Right cardiac atrium (tissue), 5 donors: Measurements from ENCODE around the gene ATP2B2. TPM values are rescaled to one million over a fixed set of nuclear protein-coding genes. Genes with fewer than 3 reads are reported as not detected.

Experiments
- ATAC-seq, 2 donors: fragments of 200-7000 bp; cut with Tn5 transposase; one replicate each; pipeline versions ENCODE4 v1.8.0 to v1.9.1; 2020; ENCODE audit warnings: moderate library complexity in 2 of 2, mild to moderate bottlenecking in 1 of 2
- DNase-seq, 3 donors: peaks; one replicate each; pipeline ENCODE4 v3.0.0-alpha.2; 2020
- H3K27ac ChIP-seq: one replicate; pipeline ENCODE4 v1.5.1; 2013; ENCODE audit warnings: mild to moderate bottlenecking, low read length, control low read depth, moderate library complexity
- H3K27me3 ChIP-seq: one replicate; pipeline ENCODE4 v1.6.1; 2013; ENCODE audit not compliant: control insufficient read depth, insufficient read depth
- H3K4me1 ChIP-seq: one replicate; pipeline ENCODE4 v1.6.1; 2013; ENCODE audit warnings: low read length; ENCODE audit not compliant: control insufficient read depth, insufficient read depth
- H3K4me3 ChIP-seq: one replicate; pipeline ENCODE4 v1.5.1; 2013; ENCODE audit warnings: low read length, control low read depth
- H3K9me3 ChIP-seq: one replicate; pipeline ENCODE4 v1.6.1; 2013; ENCODE audit warnings: low read length; ENCODE audit not compliant: control insufficient read depth
- WGBS: extraction: QIAGEN DNeasy Blood & Tissue Kit; methylation state at CpG from one replicate; pipeline ENCODE4 v1.1.7; 2013; 5-methylcytosine and 5-hydroxymethylcytosine counted together
- intact Hi-C, 4 donors: fragments of 100-400 bp; cut with DNase I; formaldehyde crosslinking; loops; one replicate each; pipeline versions ENCODE4 v1.11.0 to v1.14.0; 2022 to 2023
- polyA plus RNA-seq: library from polyadenylated mRNA; stranded (reverse); fragments of 200-250 nt; gene quantifications from one replicate; pipeline ENCODE4 v1.2.3, GENCODE V29; 2013
- total RNA-seq, 4 donors: library from RNA; stranded (reverse); fragmentation: NEBNext Ultra II Directional; extraction: Animal tissue kit (Norgen Biotek cat#: 25700); gene quantifications; one replicate each; pipeline ENCODE4 v1.2.1, GENCODE V29; 2021
- donor health status: healthy with polysubstance abuse.
- donor health status: DM: no; HTN: yes; CAD: no.
- donor health status: DM: no; HTN: no; CAD: no.
- donor health status: DM: no; HTN: yes; CAD: no; lungs with severe emphysema.
- donor health status: DM: yes; HTN: yes; CAD: no.

Gene ATP2B2
- total and polyA plus RNA-seq, 5 donors = 0.14 to 0.36 (median 0.20) TPM

DNA sequence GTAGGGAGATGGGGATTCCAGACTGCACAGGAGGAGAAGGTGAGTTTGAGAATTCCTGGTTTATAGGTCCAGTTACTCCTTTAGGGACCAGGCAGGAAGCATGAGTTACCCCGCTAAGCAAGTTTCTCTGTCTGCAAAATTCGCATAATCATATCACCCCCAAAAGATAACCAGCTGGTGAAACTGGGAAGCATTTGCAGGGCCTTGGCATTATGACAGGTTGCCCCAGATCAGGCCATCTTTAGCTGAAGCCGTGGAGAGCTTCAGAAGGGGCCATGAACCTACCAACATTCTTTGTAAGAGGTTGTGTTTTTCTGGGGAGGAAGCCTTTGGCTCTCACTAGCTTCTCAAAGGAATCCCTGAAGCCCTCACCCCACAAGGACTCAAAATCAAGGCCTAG is 29.4 kb downstream of the ATP2B2 start:
- ATAC-seq = no peak
- intact Hi-C loops = no loop called here
- no peak for DNase-seq
- no peak overlapping the region for H3K4me3 ChIP-seq
- H3K27ac ChIP-seq = no peak overlapping the region
- H3K27me3 ChIP-seq = no peaks in the 10 kb centered on the region
- no peaks in the 10 kb centered on the region for H3K4me1 ChIP-seq
- WGBS = 74% methylated on average over 3 of the region's 3 CpGs
- H3K9me3 ChIP-seq = no peaks in the 10 kb centered on the region

DNA sequence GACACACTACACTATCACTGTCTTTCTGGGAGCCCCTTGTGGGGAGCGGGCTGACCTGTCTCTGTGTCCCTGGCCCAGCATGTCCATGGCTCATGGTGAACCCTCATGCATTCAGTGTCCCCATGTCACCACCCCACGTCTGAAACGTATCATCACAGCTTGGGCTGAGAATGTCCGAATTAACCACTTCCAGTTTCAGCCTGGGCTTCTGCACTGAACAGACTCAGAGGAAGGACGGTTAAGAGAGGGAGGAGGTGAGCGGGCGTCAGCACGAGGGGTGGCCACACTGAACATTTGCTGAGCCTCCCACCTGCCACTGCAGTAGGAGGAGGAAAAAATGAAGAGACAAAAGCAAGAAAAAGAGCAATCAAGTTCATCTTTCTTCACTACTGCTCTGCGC is 30.5 kb downstream of the ATP2B2 start:
- Histone ChIP-seq H3K27ac (no peak overlapping the region), H3K4me3 (no peak overlapping the region), H3K27me3 (no peaks in the 10 kb centered on the region), H3K9me3 (no peaks in the 10 kb centered on the region), H3K4me1 (no peaks in the 10 kb centered on the region)
- ATAC-seq = no peak
- 58% methylated on average over 9 of the region's 9 CpGs for WGBS
- intact Hi-C loops = no loop called here
- no peak for DNase-seq

- no peak for DNase-seq
- no peak for ATAC-seq
- H3K4me3 ChIP-seq = no peak overlapping the region
- H3K27me3 ChIP-seq = no peaks in the 10 kb centered on the region
- WGBS = 66% methylated on average over 5 of the region's 5 CpGs
- no peaks in the 10 kb centered on the region for H3K9me3 ChIP-seq
- intact Hi-C loops = no loop called here
- no peak overlapping the region for H3K27ac ChIP-seq
- no peaks in the 10 kb centered on the region for H3K4me1 ChIP-seq
These were observed 31.1 kb downstream of the ATP2B2 start for GRCh38 chr3:10474275-10474646.

GRCh38 chr3:10473581-10474274 is 31.7 kb downstream of the ATP2B2 start:
- Histone ChIP-seq H3K9me3 (no peaks in the 10 kb centered on the region), H3K4me3 (no peak overlapping the region), H3K27ac (no peak overlapping the region), H3K4me1 (no peaks in the 10 kb centered on the region), H3K27me3 (no peaks in the 10 kb centered on the region)
- ATAC-seq (no peak), DNase-seq (no peak)
- WGBS = 71% methylated on average over 7 of the region's 7 CpGs
- intact Hi-C loops = no loop called here

DNA sequence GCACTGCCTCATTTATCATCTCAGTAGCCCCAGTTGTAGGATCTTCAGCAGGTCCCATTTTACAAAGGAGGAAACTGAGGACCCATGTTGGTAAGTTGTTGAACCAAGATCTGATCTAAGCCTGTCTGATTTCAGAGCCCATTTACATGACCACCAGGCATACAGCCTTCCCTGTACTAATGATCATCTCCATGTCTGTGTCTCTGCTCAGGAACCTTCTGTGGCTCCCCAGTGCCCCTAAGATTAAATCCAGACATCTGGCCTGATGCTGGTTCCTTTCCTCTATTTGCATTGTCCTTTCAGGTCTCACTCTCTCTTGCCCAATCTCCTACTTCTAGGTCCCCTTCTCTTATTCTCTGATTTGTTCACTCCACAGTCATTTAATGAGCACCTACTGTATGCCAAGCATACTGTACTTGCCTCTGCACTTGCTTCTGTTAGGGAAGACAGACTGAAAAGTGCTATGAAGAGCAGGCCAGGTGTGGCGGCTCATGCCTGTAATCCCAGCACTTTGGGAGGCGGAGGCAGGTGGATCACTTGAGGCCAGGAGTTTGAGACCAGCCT is 32.4 kb downstream of the ATP2B2 start:
- Histone ChIP-seq H3K9me3 (no peaks in the 10 kb centered on the region), H3K27me3 (no peaks in the 10 kb centered on the region), H3K4me1 (no peaks in the 10 kb centered on the region), H3K27ac (no peak overlapping the region), H3K4me3 (no peak overlapping the region)
- 89% methylated on average over 2 of the region's 2 CpGs for WGBS
- ATAC-seq (no peak), DNase-seq (no peak)
- intact Hi-C loops = no loop called here

GRCh38 chr3:10471054-10471688 is 34.2 kb downstream of the ATP2B2 start:
- H3K4me1 ChIP-seq = no peaks in the 10 kb centered on the region
- no peak overlapping the region for H3K27ac ChIP-seq
- no peak overlapping the region for H3K4me3 ChIP-seq
- no peaks in the 10 kb centered on the region for H3K9me3 ChIP-seq
- 17% methylated on average over 20 of the region's 20 CpGs for WGBS
- DNase-seq (no peak), ATAC-seq (no peak)
- intact Hi-C loops = no loop called here
- no peaks in the 10 kb centered on the region for H3K27me3 ChIP-seq

DNA sequence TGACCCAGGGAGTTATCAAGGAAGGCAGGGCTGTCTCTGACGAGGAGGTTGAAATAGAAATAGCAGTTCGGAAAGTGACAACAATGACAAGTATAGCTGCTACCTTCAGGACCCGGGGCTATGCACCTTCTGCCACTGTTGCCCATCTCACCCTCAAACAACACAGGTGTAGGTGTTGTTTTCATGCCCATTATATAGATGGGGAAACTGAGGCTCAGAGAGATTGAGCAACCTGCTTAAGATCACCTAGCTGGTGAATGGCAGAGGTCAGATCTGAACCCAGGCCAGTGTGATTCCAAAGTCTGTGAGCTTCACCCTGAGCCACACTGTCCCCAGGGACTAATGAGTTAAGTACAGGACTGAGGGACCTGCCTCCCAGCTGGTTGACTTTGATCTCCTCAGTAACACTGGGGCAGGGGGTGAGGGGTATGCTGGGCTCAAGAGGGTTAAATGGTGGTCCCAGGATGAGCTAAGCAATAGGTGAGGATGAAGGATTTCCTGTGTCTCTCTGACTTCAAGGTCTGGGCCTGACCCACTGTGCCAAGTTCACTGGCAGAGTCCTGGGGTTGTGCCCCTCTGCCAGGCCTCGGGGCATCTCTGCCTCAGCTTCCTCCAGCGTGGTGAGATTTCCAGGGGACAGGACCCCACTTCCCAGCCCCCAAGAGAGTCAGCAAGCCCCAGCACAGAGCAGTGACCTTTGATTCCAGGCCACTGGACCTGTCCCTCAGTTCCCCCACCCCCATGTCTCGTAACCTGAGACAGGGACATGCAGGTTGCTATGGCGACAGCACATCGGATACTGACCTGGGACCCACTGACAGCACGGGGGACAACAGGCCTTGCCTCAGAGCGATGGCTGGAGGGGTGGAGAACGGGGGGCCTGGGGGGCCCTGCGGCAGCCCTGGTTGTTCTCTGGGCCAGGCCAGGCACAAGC is 35.0 kb downstream of the ATP2B2 start:
- no peak for ATAC-seq
- no peaks in the 10 kb centered on the region for H3K4me1 ChIP-seq
- H3K9me3 ChIP-seq = no peaks in the 10 kb centered on the region
- no peak overlapping the region for H3K4me3 ChIP-seq
- H3K27me3 ChIP-seq = no peaks in the 10 kb centered on the region
- H3K27ac ChIP-seq = no peak overlapping the region
- no peak for DNase-seq
- WGBS = 33% methylated on average over 12 of the region's 12 CpGs
- intact Hi-C loops = no loop called here

DNA sequence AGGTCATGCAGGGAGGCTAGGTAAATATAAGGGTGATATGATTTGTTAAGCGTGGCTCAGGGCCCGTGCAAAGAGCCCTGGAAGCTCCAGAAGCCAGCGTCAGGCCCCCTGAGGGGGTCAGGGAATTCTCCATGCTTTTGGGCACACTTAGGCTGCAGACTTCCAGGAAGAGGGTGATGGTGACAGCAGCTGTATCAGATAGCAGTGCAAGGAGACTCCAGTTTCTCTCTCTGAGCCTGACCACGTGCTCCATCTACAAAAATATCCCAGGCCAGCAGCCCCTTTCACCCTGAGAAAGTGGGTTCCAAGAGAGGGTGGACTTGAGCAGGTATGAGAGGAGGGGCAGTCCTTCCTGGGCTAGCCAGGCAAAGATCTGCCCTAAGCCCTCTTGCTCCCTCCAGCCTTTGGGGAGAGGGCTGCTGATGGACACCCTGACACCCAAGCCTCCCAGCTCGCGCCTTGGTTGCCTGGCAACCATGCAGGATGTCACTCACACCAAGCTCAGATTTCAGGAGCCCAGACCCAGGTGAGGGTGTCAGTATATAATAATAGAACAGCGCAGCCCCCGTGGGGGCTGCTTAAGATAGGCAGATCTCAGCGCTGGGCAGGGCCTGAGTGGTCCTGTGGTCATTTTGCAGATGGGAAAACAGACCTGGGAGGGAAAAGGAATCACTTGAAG is 35.8 kb downstream of the ATP2B2 start:
- no peak for DNase-seq
- no peaks in the 10 kb centered on the region for H3K27me3 ChIP-seq
- H3K4me3 ChIP-seq = no peak overlapping the region
- 21% methylated on average over 9 of the region's 9 CpGs for WGBS
- H3K4me1 ChIP-seq = no peaks in the 10 kb centered on the region
- H3K9me3 ChIP-seq = no peaks in the 10 kb centered on the region
- intact Hi-C loops = no loop called here
- no peak overlapping the region for H3K27ac ChIP-seq
- ATAC-seq = no peak

DNA sequence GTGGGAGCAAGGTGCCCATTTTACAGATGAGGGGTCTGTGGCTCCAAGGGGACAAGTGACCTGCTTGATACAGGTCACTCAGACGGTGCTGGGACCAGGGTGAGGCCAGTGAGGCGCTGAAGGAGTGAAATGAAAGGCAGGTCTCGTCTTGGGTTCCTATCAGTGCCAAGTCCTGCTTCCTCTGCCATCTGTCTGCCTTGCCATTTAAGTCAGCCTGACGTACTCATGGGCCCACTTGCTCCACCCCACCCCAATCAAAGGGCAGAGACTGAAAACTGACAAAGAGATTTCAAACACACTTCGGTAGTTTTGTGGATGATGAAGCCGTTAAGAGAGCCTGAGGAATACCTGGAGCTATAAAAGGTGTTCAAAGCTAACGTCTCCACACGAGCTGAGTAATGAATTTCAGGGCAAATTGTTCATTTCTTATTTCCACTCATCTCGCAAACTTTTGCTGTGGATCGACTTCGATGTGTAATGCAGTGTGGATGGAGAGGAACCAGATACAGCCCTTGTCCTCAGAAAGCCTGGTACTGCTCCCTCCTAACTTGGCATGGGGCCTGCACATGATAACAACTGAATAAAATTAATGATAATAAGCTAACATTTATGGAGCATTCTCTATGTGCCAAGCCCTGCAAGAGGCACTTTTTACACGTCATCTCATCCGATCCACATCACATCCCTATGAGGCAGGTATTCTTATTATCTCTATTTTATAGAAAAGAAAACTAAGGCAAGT is 36.6 kb downstream of the ATP2B2 start:
- intact Hi-C loops = no loop called here
- DNase-seq (no peak), ATAC-seq (no peak)
- H3K9me3 ChIP-seq = no peaks in the 10 kb centered on the region
- no peak overlapping the region for H3K4me3 ChIP-seq
- H3K27me3 ChIP-seq = no peaks in the 10 kb centered on the region
- WGBS = 47% methylated on average over 13 of the region's 13 CpGs
- no peaks in the 10 kb centered on the region for H3K4me1 ChIP-seq
- no peak overlapping the region for H3K27ac ChIP-seq

DNA sequence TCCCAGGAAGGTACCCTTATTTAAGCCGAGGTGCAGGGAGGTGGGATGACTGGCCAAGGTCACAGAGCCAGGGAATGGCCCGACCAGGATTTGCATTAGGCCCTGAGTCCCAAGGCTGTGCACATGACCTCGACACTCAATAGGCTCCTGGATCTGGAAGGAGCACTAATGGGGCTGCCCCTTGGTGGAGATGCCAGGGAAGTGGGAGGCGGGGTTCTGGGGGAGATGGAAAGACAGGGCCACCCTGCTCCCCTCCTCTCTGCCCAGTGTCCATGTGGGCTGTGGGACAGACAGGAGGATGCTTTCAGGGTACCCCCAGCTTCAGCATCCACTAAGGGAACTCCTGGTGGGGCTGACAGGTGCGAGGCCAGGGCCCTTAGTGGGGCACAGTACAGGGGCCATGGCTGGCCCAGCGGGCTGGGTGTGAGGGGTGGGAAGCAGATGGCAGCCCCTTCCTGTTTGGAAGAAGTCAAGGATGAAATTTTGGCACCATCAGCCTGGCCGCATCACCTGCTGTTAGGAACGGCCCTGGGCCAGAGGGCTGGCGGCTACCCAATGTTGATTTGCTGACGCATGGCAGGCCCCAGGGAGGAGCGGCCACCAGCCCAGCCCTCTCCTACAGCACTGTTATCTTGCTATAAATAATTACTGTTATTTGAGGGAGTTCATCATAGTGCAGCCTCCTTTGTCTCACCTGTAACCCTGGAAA is 37.3 kb downstream of the ATP2B2 start:
- Histone ChIP-seq H3K27me3 (no peaks in the 10 kb centered on the region), H3K9me3 (no peaks in the 10 kb centered on the region), H3K27ac (no peak overlapping the region), H3K4me3 (no peak overlapping the region), H3K4me1 (no peaks in the 10 kb centered on the region)
- DNase-seq = no peak
- no peak for ATAC-seq
- WGBS = 65% methylated on average over 11 of the region's 11 CpGs
- intact Hi-C loops = no loop called here
